Heart left ventricle (tissue), 16 donors: ENCODE measurements around the gene RAI1. TPM values are rescaled to one million over a fixed set of nuclear protein-coding genes. Genes with fewer than 3 reads are reported as not detected.
A peak's percentile ranks its signal among the peaks of the same experiment; 100 is the strongest.

ENCODE experiments used
- ATAC-seq, 4 donors: fragments of 200-7000 bp; cut with Tn5 transposase; one replicate each; pipeline ENCODE4 v1.9.1; 2020 to 2022; ENCODE audit warnings: moderate library complexity in 4 of 4, mild to moderate bottlenecking in 3 of 4, moderate number of reproducible peaks in 1 of 4
- DNase-seq, 5 donors: peaks; one replicate each; pipeline ENCODE4 v3.0.0-alpha.2; 2020
- H3K27ac ChIP-seq, 12 donors: fragments of 200-600 bp; sonication (generic) in 4 of 12; one replicate each; pipeline versions ENCODE4 v1.5.0 to v1.8.0; 2016 to 2022; ENCODE audit warnings: mild to moderate bottlenecking in 2 of 12
- H3K27me3 ChIP-seq, 9 donors: fragments of 200-600 bp; sonication (generic) in 2 of 9; one replicate each; pipeline versions ENCODE4 v1.5.1 to v1.8.0; 2016 to 2022; ENCODE audit warnings: mild to moderate bottlenecking in 3 of 9
- H3K36me3 ChIP-seq, 9 donors: fragments of 200-600 bp; sonication (generic) in 2 of 9; one replicate each; pipeline versions ENCODE4 v1.5.0 to v1.8.0; 2018 to 2022; ENCODE audit warnings: mild to moderate bottlenecking in 2 of 9
- H3K4me1 ChIP-seq, 12 donors: fragments of 200-600 bp; sonication (generic) in 4 of 12; one replicate each; pipeline versions ENCODE4 v1.5.0 to v1.8.0; 2016 to 2022; ENCODE audit warnings: mild to moderate bottlenecking in 3 of 12
- H3K4me3 ChIP-seq, 12 donors: fragments of 200-600 bp; sonication (generic) in 4 of 12; one replicate each; pipeline versions ENCODE4 v1.5.0 to v1.8.0; 2017 to 2022; ENCODE audit warnings: mild to moderate bottlenecking in 9 of 12, moderate library complexity in 4 of 12
- H3K9me3 ChIP-seq, 12 donors: fragments of 200-600 bp; sonication (generic) in 4 of 12; one replicate each; pipeline versions ENCODE4 v1.5.0 to v1.8.0; 2016 to 2022; ENCODE audit warnings: mild to moderate bottlenecking in 1 of 12
- CTCF ChIP-seq, 12 donors: fragments of 200-600 bp; sonication (generic) in 4 of 12; IDR thresholded peaks; one replicate each; pipeline versions ENCODE4 v1.5.0 to v1.8.0; 2018 to 2022; ENCODE audit warnings: antibody characterized with exemption in 12 of 12, mild to moderate bottlenecking in 5 of 12
- POLR2A ChIP-seq, 2 donors: fragments of 450-650 bp; IDR thresholded peaks; one replicate each; pipeline ENCODE4 v1.6.1; 2017; ENCODE audit warnings: antibody characterized with exemption in 2 of 2, mild to moderate bottlenecking in 2 of 2, moderate library complexity in 2 of 2
- WGBS, 4 donors: extraction: QIAGEN DNeasy Blood & Tissue Kit in 2 of 4; methylation state at CpG; one replicate each; pipeline versions ENCODE4 v1.1.5 to v1.1.7; 2013 to 2018; 5-methylcytosine and 5-hydroxymethylcytosine counted together
- intact Hi-C, 10 donors: fragments of 100-400 bp; cut with DNase I; formaldehyde crosslinking; loops; one replicate each; pipeline versions ENCODE4 v1.11.1 to v1.14.2; 2022
- polyA plus RNA-seq, 2 donors: library from polyadenylated mRNA; stranded (reverse); fragments of 200-250 nt; gene quantifications; one replicate each; pipeline ENCODE4 v1.2.3, GENCODE V29; 2013
- total RNA-seq, 9 donors: library from RNA; depleted of rRNA in 2 of 9; stranded (reverse); fragments of >200 nt in 2 of 9; fragmentation: NEBNext Ultra II Directional in 3 of 9; extraction: Animal tissue kit (Norgen Biotek cat#: 25700) in 3 of 9; gene quantifications; one replicate each; pipeline versions ENCODE4 v1.1.0 to v1.2.4, GENCODE V29; 2016 to 2023
- donor health status: ischemic (EF 13 %, LVEDD 7.1; RV severe dilation, severe dysfunction).
- donor health status: healthy with polysubstance abuse.
- donor health status: DM: no; HTN: yes; CAD: no.
- donor health status: DM: no; HTN: no; CAD: no.
- donor health status: ischemic (EF 25% LVEDD 6.9; RV normal size, moderate dysfunction).
- donor health status: ischemic (EF 25% LVEDD 5.7; RV mildly dilated, moderate dysfunction).
- donor health status: healthy.
- donor health status: DM: yes; HTN: yes; CAD: no.
- donor health status: ischemic (EF 35%, LVEDD 5.7; RV mildly dilated, moderate dysfunction).
- donor health status: nonischemic (EF 11% LVEDD 7.7; RV severe dilation, severe dysfunction).
- donor health status: DM: yes; HTN: yes; CAD: no.
- donor health status: PGD.
- donor health status: ischemic (EF 29% LVEDD 5.4; RV normal size, mild dysfunction).
- donor health status: nonischemic (EF 23%, LVEDD 6.1; RV moderate dilation, normal function).

RAI1 gene
- total and polyA plus RNA-seq, 11 donors = 15.1 to 37.2 (median 20.8) TPM

DNA sequence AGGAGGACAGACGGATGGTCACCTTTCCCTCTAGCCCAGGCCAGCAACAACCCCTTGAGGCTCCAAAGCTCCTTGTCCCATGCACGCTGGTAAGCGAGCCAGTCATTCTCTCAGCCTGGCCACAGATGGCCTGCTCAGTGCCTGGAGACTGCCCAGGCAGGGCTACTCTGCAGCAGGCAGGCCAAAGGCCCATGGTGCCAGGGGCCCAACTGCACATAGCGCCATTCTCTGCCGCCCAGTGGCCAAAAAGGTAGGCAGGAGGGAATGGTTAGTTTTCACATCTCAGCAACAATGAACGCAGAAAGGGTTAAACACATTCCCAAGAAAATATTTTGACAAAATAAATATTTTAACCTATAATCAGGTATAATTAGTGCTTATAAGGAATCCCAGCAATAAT is 163.2 kb downstream of the RAI1 start:
- peaks cover 0 to 17% (median 11%) of the 10 kb centered on the region in 9 donors for H3K36me3 ChIP-seq
- intact Hi-C loops = no loop called here
- H3K27ac ChIP-seq = peak overlapping the region in 1 of 12 donors; percentile 9
- DNase-seq = no peak
- no peaks in the 10 kb centered on the region for H3K9me3 ChIP-seq
- H3K4me1 ChIP-seq = peaks cover 18 to 50% (median 41%) of the 10 kb centered on the region in 12 donors
- no peak for ATAC-seq
- WGBS, 4 donors = 90 to 95% (median 92%) methylated on average over 6 of the region's 6 CpGs
- no peaks in the 10 kb centered on the region for H3K27me3 ChIP-seq
- H3K4me3 ChIP-seq = no peak overlapping the region
- no peak for TF ChIP-seq POLR2A (IDR thresholded peaks at IDR 0.05)
- TF ChIP-seq CTCF (IDR thresholded peaks at IDR 0.05) = no peak

DNA sequence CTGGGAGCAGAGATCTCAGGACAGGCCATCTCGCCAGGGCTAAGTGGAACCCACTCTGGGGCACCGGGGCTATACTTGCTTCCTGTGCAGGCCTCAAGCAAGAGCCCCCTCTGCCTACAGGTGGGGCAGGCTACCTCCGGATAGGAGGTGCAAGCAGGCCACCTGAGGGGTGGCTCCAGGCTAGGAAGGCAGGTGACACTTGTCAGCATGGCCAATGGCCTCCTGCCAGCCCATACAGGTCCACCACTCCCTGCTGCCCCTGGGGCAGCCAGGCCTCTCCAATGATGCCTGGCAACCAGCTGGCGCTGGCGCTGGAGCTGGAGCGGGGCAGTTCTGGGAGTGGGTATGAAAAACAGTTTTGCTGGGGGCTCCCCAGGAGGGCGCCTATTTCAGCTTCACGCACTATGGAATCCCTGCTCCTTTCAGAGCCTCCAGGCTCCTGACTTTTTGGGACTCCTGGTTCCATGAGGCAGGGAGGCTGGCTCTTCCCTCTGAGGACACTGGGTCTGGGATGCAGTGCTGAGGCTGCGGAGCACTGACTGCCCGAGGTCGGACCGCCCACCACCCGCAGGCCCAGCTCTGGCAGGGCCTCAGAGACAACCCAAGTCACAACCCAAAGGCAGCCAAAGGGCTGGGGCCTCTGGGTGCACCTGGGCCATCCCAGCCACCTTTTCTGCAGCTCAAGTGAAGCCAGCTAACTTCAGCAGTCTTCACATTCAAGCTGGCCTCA is 164.0 kb downstream of the RAI1 start:
- Histone ChIP-seq H3K27me3 (no peaks in the 10 kb centered on the region), H3K27ac (peak overlapping the region in 1 of 12 donors; percentile 19), H3K9me3 (no peaks in the 10 kb centered on the region), H3K36me3 (peaks cover 0 to 17% (median 11%) of the 10 kb centered on the region in 9 donors), H3K4me3 (no peak overlapping the region), H3K4me1 (peaks cover 19 to 51% (median 42%) of the 10 kb centered on the region in 12 donors)
- DNase-seq = no peak
- TF ChIP-seq POLR2A (IDR thresholded peaks at IDR 0.05) = no peak
- TF ChIP-seq CTCF (IDR thresholded peaks at IDR 0.05) = no peak
- ATAC-seq = no peak
- intact Hi-C loops = loop anchor here in 1 of 10 donors (5.0 kb wide), 1 partner anchor 62 kb away; no protein-coding TSS in a partner anchor
- WGBS, 4 donors = 84 to 89% (median 87%) methylated on average over 11 to 13 of the region's 13 CpGs

DNA sequence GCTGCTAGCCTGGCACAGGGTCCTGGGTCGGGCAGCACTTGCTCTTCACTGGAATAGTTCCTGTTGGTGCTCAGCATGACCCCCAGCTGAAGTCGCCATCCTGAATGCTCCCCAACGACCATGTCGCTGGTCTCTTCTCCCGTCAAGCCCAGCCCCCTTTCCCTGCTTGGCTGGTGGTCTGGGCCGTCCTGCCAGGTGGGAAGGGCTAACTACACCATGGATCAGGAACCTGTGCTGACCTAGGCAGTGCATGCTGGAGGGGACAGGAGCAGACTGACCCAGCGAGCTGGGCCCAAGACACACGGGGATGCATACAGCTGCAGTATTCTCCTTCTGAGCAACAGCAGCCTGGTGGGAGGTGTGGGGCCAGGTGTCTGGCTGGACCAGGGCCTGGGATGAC is 164.7 kb downstream of the RAI1 start:
- ATAC-seq (no peak), DNase-seq (no peak)
- H3K4me3 ChIP-seq = no peak overlapping the region
- no peak overlapping the region for H3K27ac ChIP-seq
- TF ChIP-seq POLR2A (IDR thresholded peaks at IDR 0.05) = no peak
- no peak for TF ChIP-seq CTCF (IDR thresholded peaks at IDR 0.05)
- WGBS, 4 donors = 85 to 89% (median 87%) methylated on average over 4 to 8 of the region's 8 CpGs
- H3K4me1 ChIP-seq = peaks cover 14 to 51% (median 43%) of the 10 kb centered on the region in 12 donors
- intact Hi-C loops = loop anchor here in 1 of 10 donors (5.0 kb wide), 1 partner anchor 61 kb away; no protein-coding TSS in a partner anchor
- no peaks in the 10 kb centered on the region for H3K9me3 ChIP-seq
- H3K36me3 ChIP-seq = peaks cover 0 to 17% (median 11%) of the 10 kb centered on the region in 9 donors
- H3K27me3 ChIP-seq = no peaks in the 10 kb centered on the region

DNA sequence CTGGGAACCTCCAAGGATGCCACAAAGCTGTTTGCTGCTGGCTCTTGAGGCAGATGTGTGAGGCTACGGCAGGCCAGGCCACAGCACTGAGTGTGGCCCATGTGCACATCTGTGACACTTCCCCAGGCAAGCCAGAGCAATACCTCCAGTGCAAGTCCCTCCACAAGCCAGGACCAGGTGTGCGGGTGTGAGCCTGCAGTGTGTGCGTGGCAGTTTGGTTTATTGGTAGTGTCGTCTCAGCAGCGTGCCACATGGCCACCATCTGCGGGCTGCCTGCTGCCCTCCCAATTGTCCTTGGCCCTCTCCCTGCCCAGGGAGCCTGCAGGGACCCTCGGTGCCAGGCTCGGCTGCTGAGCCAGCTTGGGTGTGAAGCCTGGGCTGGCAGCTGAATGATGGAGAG is 165.4 kb downstream of the RAI1 start:
- no peaks in the 10 kb centered on the region for H3K9me3 ChIP-seq
- DNase-seq = no peak
- no peak overlapping the region for H3K4me3 ChIP-seq
- no peaks in the 10 kb centered on the region for H3K27me3 ChIP-seq
- no peak for ATAC-seq
- H3K27ac ChIP-seq = no peak overlapping the region
- intact Hi-C loops = loop anchor here in 1 of 10 donors (5.0 kb wide), 1 partner anchor 61 kb away; no protein-coding TSS in a partner anchor
- TF ChIP-seq CTCF (IDR thresholded peaks at IDR 0.05) (no peak), POLR2A (IDR thresholded peaks at IDR 0.05) (no peak)
- 89 to 96% (median 94%) methylated on average over 7 to 8 of the region's 8 CpGs for WGBS, 4 donors
- H3K4me1 ChIP-seq = peaks cover 10 to 51% (median 43%) of the 10 kb centered on the region in 12 donors
- peaks cover 0 to 17% (median 11%) of the 10 kb centered on the region in 9 donors for H3K36me3 ChIP-seq
